ENCODE results near the gene SRGAP3.

GRCh38 chr3:9123840-9124239, 125.6 kb downstream of the SRGAP3 start:
- TF ChIP-seq, protein P1, sequence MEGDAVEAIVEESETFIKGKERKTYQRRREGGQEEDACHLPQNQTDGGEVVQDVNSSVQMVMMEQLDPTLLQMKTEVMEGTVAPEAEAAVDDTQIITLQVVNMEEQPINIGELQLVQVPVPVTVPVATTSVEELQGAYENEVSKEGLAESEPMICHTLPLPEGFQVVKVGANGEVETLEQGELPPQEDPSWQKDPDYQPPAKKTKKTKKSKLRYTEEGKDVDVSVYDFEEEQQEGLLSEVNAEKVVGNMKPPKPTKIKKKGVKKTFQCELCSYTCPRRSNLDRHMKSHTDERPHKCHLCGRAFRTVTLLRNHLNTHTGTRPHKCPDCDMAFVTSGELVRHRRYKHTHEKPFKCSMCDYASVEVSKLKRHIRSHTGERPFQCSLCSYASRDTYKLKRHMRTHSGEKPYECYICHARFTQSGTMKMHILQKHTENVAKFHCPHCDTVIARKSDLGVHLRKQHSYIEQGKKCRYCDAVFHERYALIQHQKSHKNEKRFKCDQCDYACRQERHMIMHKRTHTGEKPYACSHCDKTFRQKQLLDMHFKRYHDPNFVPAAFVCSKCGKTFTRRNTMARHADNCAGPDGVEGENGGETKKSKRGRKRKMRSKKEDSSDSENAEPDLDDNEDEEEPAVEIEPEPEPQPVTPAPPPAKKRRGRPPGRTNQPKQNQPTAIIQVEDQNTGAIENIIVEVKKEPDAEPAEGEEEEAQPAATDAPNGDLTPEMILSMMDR (IDR thresholded peaks at IDR 0.05) = no peak
- TF ChIP-seq POLR2A (IDR thresholded peaks at IDR 0.05) = no peak

All from lower leg skin (tissue), 3 donors.